Left lung (tissue), 10 donors: ENCODE data around the gene POP7. TPM values are rescaled to one million over a fixed set of nuclear protein-coding genes. Genes with fewer than 3 reads are reported as not detected.
A peak's percentile ranks its signal among the peaks of the same experiment; 100 is the strongest.

Experiments used
- ATAC-seq: fragments of 200-7000 bp; cut with Tn5 transposase; one replicate; pipeline ENCODE4 v1.9.1; 2020; ENCODE audit warnings: moderate library complexity
- DNase-seq, 4 donors: peaks; one replicate each; pipeline ENCODE4 v3.0.0-alpha.2; 2013 to 2020
- H3K27ac ChIP-seq, 2 donors: fragments of 200-600 bp; sonication (generic) in 1 of 2; one replicate each; pipeline versions ENCODE4 v1.5.0 to v1.8.0; 2020 to 2021
- H3K27me3 ChIP-seq, 2 donors: fragments of 200-600 bp; sonication (generic) in 1 of 2; one replicate each; pipeline versions ENCODE4 v1.5.0 to v1.8.0; 2020 to 2021
- H3K36me3 ChIP-seq, 2 donors: fragments of 200-600 bp; sonication (generic) in 1 of 2; one replicate each; pipeline versions ENCODE4 v1.5.0 to v1.8.0; 2020 to 2021
- H3K4me1 ChIP-seq, 2 donors: fragments of 200-600 bp; one replicate each; pipeline ENCODE4 v1.8.0; 2021
- H3K4me3 ChIP-seq, 2 donors: fragments of 200-600 bp; sonication (generic) in 1 of 2; one replicate each; pipeline versions ENCODE4 v1.5.0 to v1.8.0; 2020 to 2021; ENCODE audit warnings: mild to moderate bottlenecking in 1 of 2
- H3K9me3 ChIP-seq, 2 donors: fragments of 200-600 bp; sonication (generic) in 1 of 2; one replicate each; pipeline versions ENCODE4 v1.5.0 to v1.8.0; 2020 to 2021
- CTCF ChIP-seq, 2 donors: fragments of 200-600 bp; sonication (generic) in 1 of 2; IDR thresholded peaks; one replicate each; pipeline versions ENCODE4 v1.5.0 to v1.8.0; 2021; ENCODE audit warnings: antibody characterized with exemption in 2 of 2
- intact Hi-C, 2 donors: fragments of 100-400 bp; cut with DNase I; formaldehyde crosslinking; loops; one replicate each; pipeline versions ENCODE4 v1.11.2 to v1.14.2; 2022
- polyA plus RNA-seq, 6 donors: library from polyadenylated mRNA; unstranded; fragments of 120-200 nt; gene quantifications; one replicate each; pipeline ENCODE4 v1.2.1, GENCODE V29; 2013; ENCODE audit not compliant: insufficient read length in 6 of 6
- total RNA-seq, 2 donors: library from RNA; stranded (reverse); fragmentation: NEBNext Ultra II Directional; extraction: Animal tissue kit (Norgen Biotek cat#: 25700); gene quantifications; one replicate each; pipeline ENCODE4 v1.2.1, GENCODE V29; 2021
- donor health status: DM: no; HTN: yes; CAD: no.
- donor health status: DM: no; HTN: no; CAD: no.

POP7 gene
- total and polyA plus RNA-seq, 8 donors: 15.8 to 29.7 (median 21.4) TPM

DNA sequence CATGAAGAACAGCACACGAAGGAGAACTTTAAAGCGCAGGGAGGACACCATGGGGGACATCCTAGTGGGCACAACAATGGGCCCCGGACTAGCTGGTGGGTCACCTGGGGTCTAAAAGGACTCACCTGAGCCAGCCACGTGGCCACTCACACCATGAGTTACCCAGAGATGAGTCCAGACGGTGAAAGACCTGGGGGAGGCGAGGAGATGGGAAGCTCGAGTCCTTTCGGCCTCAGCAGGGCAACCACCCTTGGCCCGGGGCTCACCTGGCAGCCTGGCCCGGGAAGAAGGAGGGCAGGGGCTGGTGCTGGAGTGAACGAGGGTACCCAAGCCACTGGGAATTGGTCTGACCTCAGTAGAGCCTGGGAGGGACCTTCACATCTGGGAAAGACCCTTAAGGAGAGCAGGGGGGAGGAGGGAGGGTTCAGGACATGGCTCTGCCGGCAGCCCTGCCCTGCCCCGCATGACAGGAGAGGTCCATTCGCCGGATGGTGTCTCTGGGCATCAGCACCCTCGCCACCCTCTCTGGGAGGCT lies 17.5 kb upstream of the POP7 start:
- ATAC-seq (no peak), DNase-seq (peak in 1 of 4 donors; percentile 52)
- Histone ChIP-seq H3K4me1 (peaks cover 20 to 27% of the 10 kb centered on the region in 2 donors), H3K27ac (no peak overlapping the region), H3K27me3 (no peaks in the 10 kb centered on the region), H3K4me3 (no peak overlapping the region), H3K36me3 (peaks cover 0 to 59% of the 10 kb centered on the region in 2 donors), H3K9me3 (no peaks in the 10 kb centered on the region)
- TF ChIP-seq CTCF (IDR thresholded peaks at IDR 0.05): no peak
- intact Hi-C loops: loop anchor here in 1 of 2 donors (10.0 kb wide), 1 partner anchor 214 kb away; the partner anchor contains the start of gene TSC22D4

GRCh38 chr7:100689230-100690135 lies 16.4 kb upstream of the POP7 start:
- Histone ChIP-seq H3K4me1 (peaks cover 20 to 29% of the 10 kb centered on the region in 2 donors), H3K27me3 (no peaks in the 10 kb centered on the region), H3K27ac (no peak overlapping the region), H3K9me3 (no peaks in the 10 kb centered on the region), H3K36me3 (peaks cover 0 to 48% of the 10 kb centered on the region in 2 donors), H3K4me3 (no peak overlapping the region)
- no peak for TF ChIP-seq CTCF (IDR thresholded peaks at IDR 0.05)
- ATAC-seq (no peak), DNase-seq (peak in 1 of 4 donors; percentile 77)
- intact Hi-C loops: loop anchor here in 1 of 2 donors (5.0 to 10.0 kb wide), 2 partner anchors 122 to 215 kb away; partner anchors contain the start of gene TSC22D4

GRCh38 chr7:100691676-100692577 lies 14.0 kb upstream of the POP7 start:
- no peaks in the 10 kb centered on the region for H3K9me3 ChIP-seq
- peak; percentile 69 to 94 (median 76) for DNase-seq
- H3K36me3 ChIP-seq: peaks cover 0 to 24% of the 10 kb centered on the region in 2 donors
- ATAC-seq: peak; percentile 86
- peak overlapping the region in 1 of 2 donors; percentile 93 for H3K4me3 ChIP-seq
- H3K4me1 ChIP-seq: peaks cover 24 to 35% of the 10 kb centered on the region in 2 donors
- intact Hi-C loops: loop anchor here in 1 of 2 donors (5.0 kb wide), 1 partner anchor 125 kb away; no protein-coding TSS in a partner anchor
- peak; percentile 83 to 96 for TF ChIP-seq CTCF (IDR thresholded peaks at IDR 0.05)
- H3K27ac ChIP-seq: peak overlapping the region in 1 of 2 donors; percentile 8
- H3K27me3 ChIP-seq: no peaks in the 10 kb centered on the region

DNA sequence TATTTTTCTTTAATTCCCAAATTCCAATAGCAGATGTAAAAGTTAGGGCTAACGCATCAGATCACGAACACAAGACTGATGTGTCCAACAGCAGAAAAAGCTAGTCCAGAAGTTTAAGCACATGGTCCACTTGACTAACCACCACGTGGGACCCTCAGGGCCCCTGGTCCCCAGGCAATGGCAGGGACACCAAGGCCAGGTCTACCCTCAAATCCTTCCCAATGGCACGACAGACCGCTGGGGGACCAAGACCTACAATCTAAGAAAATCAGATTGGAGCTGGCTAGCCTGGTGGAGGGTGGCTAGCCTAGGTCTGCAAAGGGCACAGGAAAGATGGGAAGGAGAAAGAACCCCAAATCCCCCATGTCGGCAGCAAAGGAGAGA lies 13.4 kb upstream of the POP7 start:
- H3K27ac ChIP-seq: no peak overlapping the region
- ATAC-seq: no peak
- H3K4me1 ChIP-seq: peaks cover 24 to 35% of the 10 kb centered on the region in 2 donors
- peak overlapping the region; percentile 83 to 93 for H3K4me3 ChIP-seq
- H3K27me3 ChIP-seq: no peaks in the 10 kb centered on the region
- peak in 1 of 4 donors; percentile 18 for DNase-seq
- peaks cover 0 to 17% of the 10 kb centered on the region in 2 donors for H3K36me3 ChIP-seq
- no peak for TF ChIP-seq CTCF (IDR thresholded peaks at IDR 0.05)
- intact Hi-C loops: loop anchor here in 1 of 2 donors (5.0 kb wide), 1 partner anchor 125 kb away; no protein-coding TSS in a partner anchor
- no peaks in the 10 kb centered on the region for H3K9me3 ChIP-seq
